ENCODE measurements around the gene STOML1.
"Not testable (repeated sequence)": the region's sequence is repeated elsewhere in the genome, so short reads cannot be mapped to it uniquely, and the experiment has no call there.

STOML1 gene

GRCh38 chr15:73987681-73988444 lies 4.2 kb downstream of the STOML1 start:
- peak; percentile 76 for DNase-seq (ENCODE audit: low read depth, low spot score)

GRCh38 chr15:73987250-73987649 lies 4.8 kb downstream of the STOML1 start:
- DNase-seq (ENCODE audit: low read depth, low spot score): no peak

GRCh38 chr15:73986776-73987056 lies 5.4 kb downstream of the STOML1 start:
- no peak for DNase-seq (ENCODE audit: low read depth, low spot score)

GRCh38 chr15:73986055-73986775 lies 5.9 kb downstream of the STOML1 start:
- DNase-seq (ENCODE audit: low read depth, low spot score): no peak

GRCh38 chr15:73985101-73985873 lies 6.8 kb downstream of the STOML1 start:
- DNase-seq (ENCODE audit: low read depth, low spot score): no peak

DNA sequence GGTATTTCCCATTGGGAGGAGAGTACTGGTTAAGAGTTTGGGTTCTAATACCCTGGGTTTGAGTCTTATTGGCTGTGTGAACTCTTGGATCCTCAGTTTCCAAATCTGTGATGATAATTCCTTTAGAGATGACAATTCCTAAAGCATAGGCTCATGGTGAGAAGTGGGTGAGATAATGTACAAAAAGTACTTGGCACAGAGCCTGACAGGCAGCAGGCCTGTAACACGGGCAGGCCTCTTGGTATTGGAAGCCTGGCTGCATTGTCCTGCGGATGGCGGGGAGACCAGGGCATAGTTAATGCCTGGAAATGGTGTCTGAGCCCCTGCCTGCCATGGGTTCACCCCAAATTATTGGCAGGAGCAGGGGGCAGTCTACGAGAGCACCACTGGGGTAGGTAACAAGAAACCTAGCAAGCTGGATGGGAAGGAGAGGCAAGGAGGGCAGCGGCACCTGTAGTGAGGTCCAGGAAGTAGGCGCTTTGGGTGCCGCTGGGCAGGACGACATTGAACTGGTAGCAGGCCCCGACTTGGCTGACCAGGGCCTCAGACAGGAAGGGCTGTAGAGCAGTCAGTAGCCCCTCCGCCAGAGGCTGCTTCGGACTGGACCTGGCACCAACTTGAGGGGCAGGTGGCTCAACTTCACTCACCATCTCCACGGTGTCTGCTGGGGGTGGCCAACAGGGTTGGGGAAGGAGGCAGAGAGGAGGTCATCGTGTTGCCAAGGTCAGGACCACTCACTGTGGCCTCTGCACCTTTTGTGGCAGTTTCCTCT lies 7.7 kb downstream of the STOML1 start:
- no peak for DNase-seq (ENCODE audit: low read depth, low spot score)

DNA sequence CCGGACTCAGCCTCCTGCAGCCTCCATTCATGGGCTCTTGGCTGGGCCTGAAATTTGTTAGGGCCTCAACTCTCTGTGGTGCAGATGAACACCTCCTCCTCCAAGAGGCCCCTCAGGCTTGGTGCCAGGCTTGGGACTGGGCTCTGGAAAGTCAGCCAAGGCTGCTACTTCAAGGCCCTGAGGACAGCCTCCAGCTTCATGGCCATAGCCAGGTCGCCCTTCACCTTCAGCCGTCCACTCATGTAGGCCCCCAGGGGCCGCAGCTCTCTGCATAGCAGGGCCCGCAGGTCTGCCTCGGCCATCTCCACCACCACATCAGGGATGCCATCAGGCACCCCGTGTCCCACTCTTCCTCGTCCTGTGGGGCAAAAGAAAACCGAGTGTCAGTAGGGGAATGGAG lies 8.3 kb downstream of the STOML1 start:
- DNase-seq (ENCODE audit: low read depth, low spot score): no peak

- DNase-seq (ENCODE audit: low read depth, low spot score): peak; percentile 89
Observed at GRCh38 chr15:73983211-73983727, 8.8 kb downstream of the STOML1 start.

DNA sequence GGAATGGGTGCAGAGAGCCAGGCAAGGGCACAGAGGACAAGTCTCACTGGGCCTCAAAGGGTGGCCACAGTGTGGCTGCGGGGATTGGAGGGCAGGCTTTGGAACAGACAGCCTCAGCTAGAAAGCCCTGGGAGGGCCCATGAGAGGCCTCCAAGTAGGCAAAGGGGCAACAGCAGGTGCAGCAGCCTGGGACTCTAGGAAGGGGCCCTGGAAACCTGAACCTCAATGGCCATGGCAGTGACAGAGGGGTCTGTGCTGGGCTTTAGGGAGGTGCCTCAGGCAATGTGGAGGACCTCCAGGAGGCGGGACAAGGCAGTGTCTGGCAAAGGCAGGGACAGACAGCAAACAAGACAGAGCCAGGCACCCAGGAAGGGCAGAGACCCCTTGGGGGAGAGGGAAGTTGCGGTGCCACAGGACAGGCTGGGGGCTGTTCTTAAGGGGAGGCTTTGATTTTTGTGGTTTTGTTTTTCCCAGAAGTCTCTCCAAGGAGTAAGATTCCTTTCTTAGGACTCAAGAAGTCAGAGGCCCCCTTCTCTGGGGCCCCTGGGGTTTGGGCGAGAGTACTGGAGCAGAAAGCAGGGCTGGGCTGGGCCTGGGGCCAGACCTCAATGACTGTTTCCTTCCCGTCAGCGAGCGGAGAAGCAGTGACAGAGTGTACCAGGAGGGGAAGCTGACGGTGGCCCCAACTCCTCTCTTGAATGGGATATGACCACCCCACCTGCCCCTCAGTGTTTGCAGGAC lies 9.7 kb downstream of the STOML1 start:
- DNase-seq (ENCODE audit: low read depth, low spot score): peak; percentile 97

DNA sequence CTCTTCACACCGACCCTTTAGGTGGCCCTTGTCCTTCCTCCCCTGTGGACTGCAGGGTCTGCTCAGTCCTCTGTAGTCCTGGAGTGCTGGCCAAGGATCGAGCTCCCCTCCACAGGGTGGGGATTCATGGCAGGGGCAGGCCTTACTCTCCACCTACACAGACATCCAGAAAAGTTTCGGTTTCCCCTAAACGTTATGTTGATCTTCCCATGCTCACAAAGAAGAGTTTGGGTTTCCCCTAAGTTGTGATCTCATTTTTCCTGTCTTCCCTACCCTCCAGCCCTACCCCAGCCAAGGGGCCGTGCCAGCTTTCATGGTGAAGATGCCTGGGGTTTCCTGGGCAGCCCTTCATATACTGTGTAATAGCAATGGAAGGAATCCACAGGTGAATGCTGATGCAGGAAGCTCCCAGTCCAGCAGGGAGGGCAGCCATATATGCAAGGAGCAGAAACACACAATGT lies 10.3 kb downstream of the STOML1 start:
- DNase-seq (ENCODE audit: low read depth, low spot score): peak; percentile 58

DNA sequence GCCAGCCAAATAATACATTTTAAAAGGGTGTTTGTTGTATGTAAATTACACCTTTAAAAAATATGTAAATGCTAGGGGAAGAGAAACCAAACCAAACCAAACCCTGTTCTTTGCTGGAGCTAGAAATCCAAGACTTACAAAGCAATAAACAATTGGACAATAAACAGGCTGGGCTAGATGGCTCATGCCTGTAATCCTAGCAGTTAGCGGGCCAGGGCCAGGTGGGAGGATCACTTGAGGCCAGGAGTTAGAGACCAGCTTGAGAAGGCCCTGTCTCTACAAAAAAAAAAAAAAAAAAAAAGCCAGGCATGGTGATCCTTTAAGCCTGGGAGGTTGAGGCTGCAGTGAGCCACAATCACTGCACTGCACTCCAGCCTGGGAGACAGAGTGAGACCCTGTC lies 12.5 kb downstream of the STOML1 start:
- no peak for DNase-seq (ENCODE audit: low read depth, low spot score)

GRCh38 chr15:73978896-73979295 lies 13.2 kb downstream of the STOML1 start:
- peak; percentile 11 for DNase-seq (ENCODE audit: low read depth, low spot score)

DNA sequence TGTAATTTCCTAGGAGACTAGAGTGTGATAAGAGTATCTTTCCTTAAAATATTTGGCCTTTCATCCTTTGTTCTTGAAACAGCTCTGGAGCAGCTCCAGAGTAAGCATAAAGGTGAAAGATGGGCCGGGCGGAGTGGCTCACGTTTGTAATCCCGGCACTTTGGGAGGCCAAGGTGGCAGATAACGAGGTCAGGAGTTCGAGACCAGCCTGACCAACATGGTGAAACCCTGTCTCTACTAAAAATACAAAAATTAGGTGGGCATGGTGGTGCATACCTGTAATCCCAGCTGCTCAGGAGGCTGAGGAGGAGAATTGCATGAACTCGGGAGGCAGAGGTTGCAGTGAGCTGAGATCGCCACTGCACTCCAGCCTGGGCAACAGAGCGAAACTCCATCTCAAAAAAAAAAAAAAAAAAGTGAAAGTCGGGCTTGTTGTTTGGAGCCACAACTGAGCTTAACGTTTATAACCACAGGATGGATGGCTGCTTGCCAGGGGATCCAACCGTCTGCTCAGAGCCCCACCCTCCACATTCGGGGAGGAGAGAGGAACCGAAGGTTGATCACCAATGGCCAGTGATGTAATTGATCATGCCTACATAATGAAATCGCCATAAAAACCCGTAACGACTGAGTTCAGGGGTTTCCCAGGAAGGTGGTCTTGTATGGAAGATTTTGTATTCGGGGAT lies 16.5 kb downstream of the STOML1 start:
- DNase-seq (ENCODE audit: low read depth, low spot score): peak; percentile 27

DNA sequence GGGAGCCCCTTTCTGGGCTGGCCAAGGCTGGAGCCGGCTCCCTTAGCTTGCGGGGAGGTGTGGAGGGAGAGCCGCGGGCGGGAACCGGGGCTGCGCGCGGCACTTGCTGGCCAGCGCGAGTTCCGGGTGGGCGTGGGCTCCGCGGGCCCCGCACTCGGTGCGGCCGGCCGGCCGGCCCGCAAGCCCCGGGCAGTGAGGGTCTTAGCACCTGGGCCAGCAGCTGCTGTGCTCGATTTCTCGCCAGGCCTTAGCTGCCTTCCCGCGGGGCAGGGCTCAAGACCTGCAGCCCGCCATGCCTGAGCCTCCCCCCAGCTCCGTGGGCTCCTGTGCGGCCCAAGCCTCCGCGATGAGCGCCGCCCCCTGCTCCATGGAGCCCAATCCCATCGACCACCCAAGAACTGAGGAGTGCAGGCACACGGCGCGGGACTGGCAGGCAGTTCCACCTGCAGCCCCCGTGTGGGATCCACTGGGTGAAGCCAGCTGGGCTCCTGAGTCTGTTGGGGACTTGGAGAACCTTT lies 18.4 kb downstream of the STOML1 start:
- DNase-seq (ENCODE audit: low read depth, low spot score): not testable (repeated sequence)

- peak; percentile 94 for DNase-seq (ENCODE audit: low read depth, low spot score)
Observed at GRCh38 chr15:73972984-73973682, 19.0 kb downstream of the STOML1 start.

GRCh38 chr15:73969151-73969759 lies 22.8 kb downstream of the STOML1 start:
- DNase-seq (ENCODE audit: low read depth, low spot score): no peak

DNA sequence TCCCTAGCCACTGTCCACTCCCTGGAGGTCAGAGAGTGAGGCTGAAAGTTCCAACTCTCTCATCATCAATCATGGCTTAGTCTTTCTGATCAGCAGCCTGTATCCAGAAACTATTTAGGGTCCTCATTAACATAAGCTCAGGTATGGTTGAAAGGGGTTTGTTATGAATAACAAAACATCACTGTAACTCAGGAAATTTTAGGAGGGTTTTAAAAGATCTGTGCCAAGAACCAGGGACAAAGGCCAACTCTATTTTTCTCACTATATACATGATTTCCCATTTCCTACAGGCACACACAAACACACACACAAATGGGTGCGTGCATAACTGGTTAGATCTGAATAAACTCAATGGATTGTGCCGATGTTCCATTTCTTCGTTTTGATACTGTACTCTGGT lies 23.6 kb downstream of the STOML1 start:
- DNase-seq (ENCODE audit: low read depth, low spot score): no peak

DNA sequence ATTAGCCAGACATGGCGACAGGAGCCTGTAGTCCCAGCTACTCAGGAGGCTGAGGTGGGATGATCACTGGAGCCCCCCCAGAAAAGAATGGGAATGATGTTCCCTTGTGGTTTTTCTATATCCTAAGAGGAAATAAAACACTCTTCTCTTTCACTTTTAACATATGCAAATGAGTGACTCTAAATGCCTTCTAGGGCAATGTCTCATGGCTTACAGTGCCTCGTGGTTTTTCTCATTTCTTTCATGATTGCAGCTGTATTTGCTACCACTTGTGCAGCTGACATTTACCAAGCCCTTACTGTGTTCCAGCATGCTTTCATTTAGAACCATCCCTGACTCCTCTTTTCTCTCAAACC lies 26.4 kb downstream of the STOML1 start:
- peak; percentile 63 for DNase-seq (ENCODE audit: low read depth, low spot score)
